OCI-LY7 (cell line): Measurements from ENCODE around the gene PMVK. TPM values are rescaled to one million over a fixed set of nuclear protein-coding genes. Genes with fewer than 3 reads are reported as not detected.

ENCODE experiments used
- BruUV-seq: library from RNA; stranded (reverse); fragments of 400-500 nt; replicated peaks from 2 replicates; lab custom pipeline; 2021; lab: Mats Ljungman, UMichigan
- CTCF ChIA-PET: fragments of 300-600 bp; sonication (Branson Sonifier 250); formaldehyde crosslinking; loops from one replicate; lab custom pipeline; 2022; ENCODE audit warnings: antibody characterized with exemption; ENCODE audit not compliant: unreplicated experiment; lab: Charles Lee
- POLR2A ChIA-PET: fragments of 300-600 bp; sonication (Branson Sonifier 250); formaldehyde crosslinking; loops from one replicate; lab custom pipeline; 2022; ENCODE audit warnings: antibody characterized with exemption; lab: Charles Lee
- DNase-seq: peaks from one replicate; pipeline ENCODE4 v3.0.0-alpha.2; 2015; ENCODE audit warnings: low spot score
- H2AFZ ChIP-seq: fragments of 200-600 bp; sonication (generic), shearing (Covaris generic); 2 replicates; pipeline ENCODE4 v1.6.1; 2014; ENCODE audit warnings: mild to moderate bottlenecking, antibody characterized with exemption, low read length, moderate library complexity
- H3K27ac ChIP-seq: fragments of 200-600 bp; sonication (generic); 2 replicates; pipeline ENCODE4 v1.5.1; 2014; ENCODE audit warnings: mixed run types, low read depth, mild to moderate bottlenecking, moderate library complexity, low read length, inconsistent platforms; ENCODE audit not compliant: poor library complexity, severe bottlenecking
- H3K36me3 ChIP-seq: fragments of 200-600 bp; sonication (generic); 2 replicates; pipeline ENCODE4 v1.6.1; 2014; ENCODE audit warnings: mild to moderate bottlenecking, antibody characterized with exemption, low read length, moderate library complexity, mixed read lengths; ENCODE audit not compliant: insufficient read depth
- H3K4me1 ChIP-seq: fragments of 200-600 bp; sonication (generic); 2 replicates; pipeline ENCODE4 v1.5.1; 2014; ENCODE audit warnings: mild to moderate bottlenecking, low read length; ENCODE audit not compliant: insufficient read depth, poor library complexity, severe bottlenecking
- H3K4me2 ChIP-seq: fragments of 200-600 bp; sonication (generic); 2 replicates; pipeline ENCODE4 v1.6.1; 2014; ENCODE audit warnings: mild to moderate bottlenecking, low read length
- H3K4me3 ChIP-seq: fragments of 200-600 bp; sonication (generic); 2 replicates; pipeline ENCODE4 v1.5.1; 2014; ENCODE audit warnings: mild to moderate bottlenecking, low read depth, low read length; ENCODE audit not compliant: poor library complexity, severe bottlenecking
- H3K79me2 ChIP-seq: fragments of 200-600 bp; sonication (generic); 2 replicates; pipeline ENCODE4 v1.6.1; 2016; ENCODE audit warnings: low read depth, mild to moderate bottlenecking, low read length, moderate library complexity, mixed read lengths; ENCODE audit not compliant: insufficient read depth
- H3K9me2 ChIP-seq: fragments of 200-600 bp; sonication (generic); 2 replicates; pipeline ENCODE4 v1.6.1; 2016; ENCODE audit warnings: mild to moderate bottlenecking, low read length, mixed read lengths; ENCODE audit not compliant: insufficient read depth
- H3K9me3 ChIP-seq: fragments of 200-600 bp; sonication (generic); 2 replicates; pipeline ENCODE4 v1.6.1; 2014; ENCODE audit warnings: mild to moderate bottlenecking, mixed run types, low read length, mixed read lengths
- H4K20me1 ChIP-seq: fragments of 200-600 bp; sonication (generic); 2 replicates; pipeline ENCODE4 v1.6.1; 2014; ENCODE audit warnings: mild to moderate bottlenecking, antibody characterized with exemption, low read length, moderate library complexity, mixed read lengths; ENCODE audit not compliant: insufficient read depth
- EZH2phosphoT487 ChIP-seq: fragments of 200-600 bp; sonication (generic); IDR thresholded peaks from 2 replicates; pipeline ENCODE4 v1.6.1; 2018; ENCODE audit warnings: low read depth, borderline replicate concordance, mild to moderate bottlenecking, mixed run types, antibody characterized with exemption, low read length, moderate library complexity, mixed read lengths
- intact Hi-C: fragments of 100-400 bp; cut with micrococcal nuclease; formaldehyde crosslinking; loops from one replicate; pipeline ENCODE4 v1.10.0; 2022; ENCODE audit not compliant: unreplicated experiment
- total RNA-seq, 2 experiments: library from RNA; depleted of rRNA in 1 of 2; stranded (reverse); fragments of >200 nt in 1 of 2; shearing (Covaris generic) in 1 of 2; gene quantifications; 2 replicates each; pipeline ENCODE4 v1.2.3, GENCODE V29; 2014 to 2022
- TF ChIP-seq, protein P1 (sequence below): fragments of 200-600 bp; sonication (generic); conservative IDR thresholded peaks from 2 replicates; pipeline ENCODE4 v1.5.1; 2014; ENCODE audit warnings: mild to moderate bottlenecking, antibody characterized with exemption, low read length, moderate library complexity, mixed read lengths

Gene PMVK
- total RNA-seq, 2 experiments from 2014 or later: 16.3 to 54.0 TPM

DNA sequence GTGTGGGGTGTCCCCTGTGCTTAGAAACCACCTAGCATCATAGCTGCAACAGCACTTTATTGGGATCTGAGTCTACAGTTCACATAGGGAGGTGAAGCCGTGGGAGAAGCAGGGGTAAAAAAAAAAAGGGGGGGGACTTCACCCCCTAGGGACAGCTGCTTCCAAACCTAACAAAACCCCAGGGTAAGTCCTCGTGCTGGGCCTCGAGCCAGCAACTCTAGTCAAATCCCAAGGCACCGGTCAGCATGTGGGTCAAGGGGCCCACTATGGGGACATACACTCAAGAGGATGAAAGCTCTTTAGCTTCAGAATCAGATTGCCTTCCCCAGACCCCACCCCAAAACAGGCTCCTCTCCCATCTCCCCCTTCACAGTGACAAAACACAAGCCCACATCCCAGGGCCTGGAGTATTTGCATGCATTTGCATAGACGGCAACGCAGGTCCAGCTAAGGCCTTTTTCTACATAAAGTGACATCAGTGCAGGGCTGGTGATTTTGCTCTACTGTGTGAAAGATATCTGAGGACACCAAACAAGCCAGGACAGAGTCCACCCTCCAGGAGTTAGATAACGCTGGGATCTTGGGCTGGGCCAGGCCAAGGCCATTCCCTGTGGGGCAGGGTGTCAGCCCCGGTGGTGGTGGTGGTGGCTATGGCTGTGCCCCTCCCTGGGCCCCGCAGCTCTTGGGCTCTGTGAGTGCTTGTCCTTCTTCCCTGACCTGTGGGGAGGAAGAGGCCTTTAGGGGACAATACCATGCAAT lies 8.1 kb upstream of the PMVK start:
- H4K20me1 ChIP-seq: no peaks in the 10 kb centered on the region
- peak overlapping the region; percentile 67 for H3K4me3 ChIP-seq
- intact Hi-C loops: no loop called here
- no TSS peak for BruUV-seq
- no peak overlapping the region; the same call in 1 of the 2 replicates for H2AFZ ChIP-seq
- H3K36me3 ChIP-seq: peaks cover 25% of the 10 kb centered on the region
- no peak for DNase-seq
- peaks cover 28% of the 10 kb centered on the region; the same call in 1 of the 2 replicates for H3K79me2 ChIP-seq
- H3K27ac ChIP-seq: peak overlapping the region; percentile 98
- no peaks in the 10 kb centered on the region for H3K9me3 ChIP-seq
- no peak for TF ChIP-seq EZH2phosphoT487
- TF ChIP-seq, protein P1, sequence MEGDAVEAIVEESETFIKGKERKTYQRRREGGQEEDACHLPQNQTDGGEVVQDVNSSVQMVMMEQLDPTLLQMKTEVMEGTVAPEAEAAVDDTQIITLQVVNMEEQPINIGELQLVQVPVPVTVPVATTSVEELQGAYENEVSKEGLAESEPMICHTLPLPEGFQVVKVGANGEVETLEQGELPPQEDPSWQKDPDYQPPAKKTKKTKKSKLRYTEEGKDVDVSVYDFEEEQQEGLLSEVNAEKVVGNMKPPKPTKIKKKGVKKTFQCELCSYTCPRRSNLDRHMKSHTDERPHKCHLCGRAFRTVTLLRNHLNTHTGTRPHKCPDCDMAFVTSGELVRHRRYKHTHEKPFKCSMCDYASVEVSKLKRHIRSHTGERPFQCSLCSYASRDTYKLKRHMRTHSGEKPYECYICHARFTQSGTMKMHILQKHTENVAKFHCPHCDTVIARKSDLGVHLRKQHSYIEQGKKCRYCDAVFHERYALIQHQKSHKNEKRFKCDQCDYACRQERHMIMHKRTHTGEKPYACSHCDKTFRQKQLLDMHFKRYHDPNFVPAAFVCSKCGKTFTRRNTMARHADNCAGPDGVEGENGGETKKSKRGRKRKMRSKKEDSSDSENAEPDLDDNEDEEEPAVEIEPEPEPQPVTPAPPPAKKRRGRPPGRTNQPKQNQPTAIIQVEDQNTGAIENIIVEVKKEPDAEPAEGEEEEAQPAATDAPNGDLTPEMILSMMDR: no peak
- H3K4me1 ChIP-seq: peaks cover 61% of the 10 kb centered on the region
- H3K9me2 ChIP-seq: no peaks in the 10 kb centered on the region
- POLR2A ChIA-PET: interaction anchor here (0.7 to 1.9 kb wide), 4 partner anchors 9 to 79 kb away, joined by 3 to 7 read pairs (median 4); partner anchors contain the start of genes KCNN3 and PMVK
- H3K4me2 ChIP-seq: peak overlapping the region; percentile 99
- CTCF ChIA-PET: interaction anchor here (0.8 to 2.2 kb wide), 3 partner anchors 10 to 117 kb away, joined by 3 to 13 read pairs (median 5); partner anchors contain the start of gene PBXIP1

DNA sequence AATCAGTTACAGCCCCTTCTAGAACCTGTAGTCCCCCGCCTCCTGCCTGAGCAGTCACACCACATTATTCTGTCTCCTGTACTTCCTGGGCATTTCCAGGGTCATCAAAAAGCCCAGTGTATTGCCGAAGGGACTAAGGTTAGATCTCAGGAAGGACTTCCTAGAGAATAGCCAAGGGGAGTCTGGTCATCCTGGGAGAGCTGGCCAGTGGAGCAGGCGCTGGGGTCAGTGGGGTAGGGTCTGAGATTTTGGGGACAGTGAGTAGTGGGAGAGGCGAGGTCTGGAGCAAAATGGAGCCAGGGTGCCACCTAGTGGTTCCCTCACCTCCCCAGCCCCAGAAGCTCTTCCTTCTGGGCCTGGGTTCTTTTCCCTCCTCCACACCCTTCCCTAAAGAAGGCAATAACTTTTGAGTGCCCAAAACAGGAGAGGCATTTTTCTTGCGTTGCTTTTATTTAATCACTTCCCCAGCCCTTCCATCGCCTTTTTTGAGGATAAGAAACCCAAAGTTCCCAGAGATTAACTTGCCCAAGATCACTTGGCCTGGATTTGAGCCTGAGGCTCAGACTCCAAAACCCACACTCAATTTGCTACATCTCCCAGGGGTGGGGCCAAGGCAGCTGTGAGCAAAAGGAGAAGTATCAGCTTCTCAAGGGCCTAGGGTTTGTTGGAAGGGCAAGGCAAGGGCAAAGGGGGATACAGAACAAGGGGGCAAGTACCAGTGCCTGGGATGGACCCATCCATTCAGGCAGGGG lies 7.3 kb upstream of the PMVK start:
- H3K4me1 ChIP-seq: peaks cover 69% of the 10 kb centered on the region
- no TSS peak for BruUV-seq

More for the DNA sequence above, 7.3 kb upstream of the PMVK start:
- TF ChIP-seq, protein P1: peak; percentile 99
- no peak for TF ChIP-seq EZH2phosphoT487
- Histone ChIP-seq H3K79me2 (peaks cover 30% of the 10 kb centered on the region; the same call in 1 of the 2 replicates), H3K27ac (peak overlapping the region; percentile 98), H4K20me1 (no peaks in the 10 kb centered on the region), H3K4me2 (peak overlapping the region; percentile 99), H3K9me2 (no peaks in the 10 kb centered on the region), H3K36me3 (peaks cover 25% of the 10 kb centered on the region), H2AFZ (peak overlapping the region; percentile 55; the same call in 1 of the 2 replicates), H3K9me3 (no peaks in the 10 kb centered on the region), H3K4me3 (peak overlapping the region; percentile 67)
- intact Hi-C loops: no loop called here
- CTCF ChIA-PET: interaction anchor here (0.5 to 2.2 kb wide), 5 partner anchors 11 to 722 kb away, joined by 3 to 13 read pairs (median 5); partner anchors contain the start of gene PBXIP1
- POLR2A ChIA-PET: interaction anchor here (0.6 to 1.9 kb wide), 5 partner anchors 8 to 274 kb away, joined by 3 to 7 read pairs (median 3); partner anchors contain the start of genes KCNN3 and PMVK
- DNase-seq: peak; percentile 67
